Tibial artery (tissue), 4 donors: ENCODE data around the gene THBS2.
A peak's percentile ranks its signal among the peaks of the same experiment; 100 is the strongest.
"Not testable (repeated sequence)": the region's sequence is repeated elsewhere in the genome, so short reads cannot be mapped to it uniquely, and the experiment has no call there.

ENCODE experiments used
- DNase-seq, 2 donors: peaks; one replicate each; pipeline ENCODE4 v3.0.0-alpha.2; 2019
- H3K27ac ChIP-seq, 2 donors: fragments of 200-600 bp; sonication (generic) in 1 of 2; 1 replicate in 1 of 2; 2 replicates in 1 of 2; pipeline ENCODE4 v1.5.1; 2018 to 2019; ENCODE audit warnings: mild to moderate bottlenecking in 1 of 2
- H3K27me3 ChIP-seq, 2 donors: fragments of 200-600 bp; sonication (generic) in 1 of 2; one replicate each; pipeline versions ENCODE4 v1.5.1 to v1.6.0; 2016 to 2019
- H3K36me3 ChIP-seq, 3 donors: fragments of 200-600 bp; sonication (generic) in 2 of 3; one replicate each; pipeline ENCODE4 v1.5.1; 2016 to 2019; ENCODE audit warnings: mild to moderate bottlenecking in 2 of 3
- H3K4me1 ChIP-seq, 4 donors: fragments of 200-600 bp; sonication (generic) in 2 of 4; 1 replicate in 3 of 4; 2 replicates in 1 of 4; pipeline ENCODE4 v1.5.1; 2016 to 2019
- H3K4me3 ChIP-seq, 2 donors: fragments of 200-600 bp; sonication (generic) in 1 of 2; 1 replicate in 1 of 2; 2 replicates in 1 of 2; pipeline ENCODE4 v1.5.1; 2018 to 2019; ENCODE audit warnings: mild to moderate bottlenecking in 2 of 2
- H3K9me3 ChIP-seq, 3 donors: fragments of 200-600 bp; sonication (generic) in 1 of 3; one replicate each; pipeline ENCODE4 v1.5.1; 2016 to 2019
- CTCF ChIP-seq, 2 experiments: fragments of 200-600 bp in 1 of 2; fragments of 450-650 bp in 1 of 2; IDR thresholded peaks; one replicate each; pipeline ENCODE4 v1.5.1; 2017 to 2019; ENCODE audit warnings: antibody characterized with exemption in 2 of 2, mild to moderate bottlenecking in 1 of 2, moderate library complexity in 1 of 2
- intact Hi-C: fragments of 100-400 bp; cut with DNase I; formaldehyde crosslinking; loops from one replicate; pipeline ENCODE4 v1.15.0; 2023; ENCODE audit warnings: low total_unique reads

Gene THBS2

GRCh38 chr6:169221264-169221663 lies 32.4 kb downstream of the THBS2 start:
- Histone ChIP-seq H3K27me3 (no peaks in the 10 kb centered on the region), H3K27ac (peak overlapping the region in 1 of 2 donors; percentile 4), H3K4me3 (no peak overlapping the region), H3K36me3 (peaks cover 44 to 83% (median 79%) of the 10 kb centered on the region in 3 donors), H3K4me1 (no peaks in the 10 kb centered on the region), H3K9me3 (no peaks in the 10 kb centered on the region)
- no peak for DNase-seq
- TF ChIP-seq CTCF (IDR thresholded peaks at IDR 0.05): no peak
- intact Hi-C loops: no loop called here

GRCh38 chr6:169220068-169220964 lies 33.3 kb downstream of the THBS2 start:
- no peak for DNase-seq
- no peaks in the 10 kb centered on the region for H3K9me3 ChIP-seq
- intact Hi-C loops: no loop called here
- no peak overlapping the region for H3K4me3 ChIP-seq
- H3K27me3 ChIP-seq: no peaks in the 10 kb centered on the region
- no peak overlapping the region for H3K27ac ChIP-seq
- peaks cover 0 to 7% (median 6%) of the 10 kb centered on the region in 4 donors for H3K4me1 ChIP-seq
- TF ChIP-seq CTCF (IDR thresholded peaks at IDR 0.05): no peak
- peaks cover 42 to 74% (median 70%) of the 10 kb centered on the region in 3 donors for H3K36me3 ChIP-seq

- Histone ChIP-seq H3K9me3 (no peaks in the 10 kb centered on the region), H3K27me3 (no peaks in the 10 kb centered on the region), H3K27ac (no peak overlapping the region), H3K4me3 (no peak overlapping the region), H3K4me1 (peaks cover 0 to 29% (median 26%) of the 10 kb centered on the region in 4 donors), H3K36me3 (peaks cover 32 to 56% (median 55%) of the 10 kb centered on the region in 3 donors)
- TF ChIP-seq CTCF (IDR thresholded peaks at IDR 0.05): no peak
- intact Hi-C loops: no loop called here
- no peak for DNase-seq
Observed at GRCh38 chr6:169217972-169218371, 35.7 kb downstream of the THBS2 start.

GRCh38 chr6:169216830-169217229 lies 36.8 kb downstream of the THBS2 start:
- no peak for TF ChIP-seq CTCF (IDR thresholded peaks at IDR 0.05)
- no peaks in the 10 kb centered on the region for H3K9me3 ChIP-seq
- H3K4me3 ChIP-seq: no peak overlapping the region
- peak overlapping the region in 1 of 2 donors; percentile 97 for H3K27ac ChIP-seq
- intact Hi-C loops: no loop called here
- no peak for DNase-seq
- H3K36me3 ChIP-seq: peaks cover 24 to 45% (median 44%) of the 10 kb centered on the region in 3 donors
- no peaks in the 10 kb centered on the region for H3K27me3 ChIP-seq
- H3K4me1 ChIP-seq: peaks cover 0 to 34% (median 26%) of the 10 kb centered on the region in 4 donors

GRCh38 chr6:169215201-169215681 lies 38.4 kb downstream of the THBS2 start:
- no peaks in the 10 kb centered on the region for H3K27me3 ChIP-seq
- peaks cover 17 to 34% (median 30%) of the 10 kb centered on the region in 3 donors for H3K36me3 ChIP-seq
- H3K9me3 ChIP-seq: no peaks in the 10 kb centered on the region
- H3K27ac ChIP-seq: peak overlapping the region; percentile 92 to 97
- peaks cover 0 to 34% (median 26%) of the 10 kb centered on the region in 4 donors for H3K4me1 ChIP-seq
- DNase-seq: no peak
- no peak for TF ChIP-seq CTCF (IDR thresholded peaks at IDR 0.05)
- H3K4me3 ChIP-seq: peak overlapping the region; percentile 16 to 19
- intact Hi-C loops: no loop called here

- H3K27ac ChIP-seq: peak overlapping the region; percentile 92 to 97
- H3K27me3 ChIP-seq, intact Hi-C loops, H3K9me3 ChIP-seq: not testable (repeated sequence)
- peaks cover 17 to 30% (median 26%) of the 10 kb centered on the region in 3 donors for H3K36me3 ChIP-seq
- H3K4me3 ChIP-seq: peak overlapping the region; percentile 16 to 19
- H3K4me1 ChIP-seq: peaks cover 0 to 34% (median 26%) of the 10 kb centered on the region in 4 donors
- DNase-seq: peak; percentile 77 to 82
Observed at GRCh38 chr6:169214789-169215188, 38.9 kb downstream of the THBS2 start.
